ENCODE measurements around the gene GPAM.
"Not testable (repeated sequence)": the region's sequence is repeated elsewhere in the genome, so short reads cannot be mapped to it uniquely, and the experiment has no call there.

GPAM gene

GRCh38 chr10:112215342-112215774 is 31.8 kb upstream of the GPAM start:
- no peak for DNase-seq (ENCODE audit: low read depth, low spot score)

GRCh38 chr10:112214298-112214926 is 30.8 kb upstream of the GPAM start:
- DNase-seq (ENCODE audit: low read depth, low spot score), result no peak

GRCh38 chr10:112213836-112214235 is 30.3 kb upstream of the GPAM start:
- no peak for DNase-seq (ENCODE audit: low read depth, low spot score)

GRCh38 chr10:112213098-112213823 is 29.7 kb upstream of the GPAM start:
- no peak for DNase-seq (ENCODE audit: low read depth, low spot score)

- DNase-seq (ENCODE audit: low read depth, low spot score), result no peak
These were observed 27.1 kb upstream of the GPAM start for GRCh38 chr10:112210666-112211065.

GRCh38 chr10:112209684-112210131 is 26.1 kb upstream of the GPAM start:
- DNase-seq (ENCODE audit: low read depth, low spot score), result no peak

- no peak for DNase-seq (ENCODE audit: low read depth, low spot score)
These were observed 25.4 kb upstream of the GPAM start for GRCh38 chr10:112208997-112209396.

GRCh38 chr10:112208292-112208691 is 24.7 kb upstream of the GPAM start:
- DNase-seq (ENCODE audit: low read depth, low spot score), result no peak

- DNase-seq (ENCODE audit: low read depth, low spot score), result no peak
These were observed 19.9 kb upstream of the GPAM start for GRCh38 chr10:112203328-112204076.

- no peak for DNase-seq (ENCODE audit: low read depth, low spot score)
These were observed 19.1 kb upstream of the GPAM start for GRCh38 chr10:112202561-112203241.

- no peak for DNase-seq (ENCODE audit: low read depth, low spot score)
These were observed 18.5 kb upstream of the GPAM start for GRCh38 chr10:112202076-112202475.

GRCh38 chr10:112201334-112201733 is 17.8 kb upstream of the GPAM start:
- DNase-seq (ENCODE audit: low read depth, low spot score), result no peak

GRCh38 chr10:112200259-112200658 is 16.7 kb upstream of the GPAM start:
- DNase-seq (ENCODE audit: low read depth, low spot score), result not testable (repeated sequence)

GRCh38 chr10:112197662-112198061 is 14.1 kb upstream of the GPAM start:
- DNase-seq (ENCODE audit: low read depth, low spot score), result not testable (repeated sequence)

GRCh38 chr10:112195224-112195623 is 11.7 kb upstream of the GPAM start:
- DNase-seq (ENCODE audit: low read depth, low spot score), result no peak

GRCh38 chr10:112191791-112192190 is 8.2 kb upstream of the GPAM start:
- DNase-seq (ENCODE audit: low read depth, low spot score), result no peak

- DNase-seq (ENCODE audit: low read depth, low spot score), result no peak
These were observed 7.6 kb upstream of the GPAM start for GRCh38 chr10:112191041-112191590.

GRCh38 chr10:112189465-112189864 is 5.9 kb upstream of the GPAM start:
- no peak for DNase-seq (ENCODE audit: low read depth, low spot score)

GRCh38 chr10:112187527-112187926 is 4.0 kb upstream of the GPAM start:
- DNase-seq (ENCODE audit: low read depth, low spot score), result no peak

- no peak for DNase-seq (ENCODE audit: low read depth, low spot score)
These were observed 2.4 kb upstream of the GPAM start for GRCh38 chr10:112185959-112186358.

- DNase-seq (ENCODE audit: low read depth, low spot score), result no peak
These were observed 814 bp upstream of the GPAM start for GRCh38 chr10:112184379-112184778.

- DNase-seq (ENCODE audit: low read depth, low spot score), result no peak
These were observed 447 bp upstream of the GPAM start for GRCh38 chr10:112184052-112184371.
